SK-N-MC (cell line): Measurements from ENCODE around the gene TECPR1.

Experiments
- DNase-seq: peaks from one replicate; pipeline ENCODE4 v3.0.0-alpha.2; 2011; ENCODE audit warnings: low read depth, low spot score
- H3K27ac ChIP-seq: fragments of 200-600 bp; sonication (generic); 2 replicates; pipeline ENCODE4 v1.5.1; 2016; ENCODE audit warnings: mixed run types
- H3K36me3 ChIP-seq: fragments of 200-600 bp; sonication (generic); 2 replicates; pipeline ENCODE4 v1.6.1; 2017; ENCODE audit warnings: antibody characterized with exemption, low read length, mixed read lengths; ENCODE audit not compliant: insufficient read depth
- H3K4me3 ChIP-seq: fragments of 200-600 bp; sonication (generic); 2 replicates; pipeline ENCODE4 v1.5.1; 2016
- H3K9ac ChIP-seq: fragments of 200-600 bp; sonication (generic); 2 replicates; pipeline ENCODE4 v1.8.0; 2017; ENCODE audit warnings: mixed run types, mixed read lengths; ENCODE audit not compliant: insufficient read length
- H3K9me3 ChIP-seq: fragments of 200-600 bp; sonication (generic); 2 replicates; pipeline ENCODE4 v1.6.1; 2017; ENCODE audit warnings: low read depth, mild to moderate bottlenecking, antibody characterized with exemption, low read length, moderate library complexity, mixed read lengths
- EZH2 ChIP-seq: fragments of 200-600 bp; sonication (generic); IDR thresholded peaks from one replicate; pipeline ENCODE4 v1.6.1; 2017; ENCODE audit warnings: antibody characterized with exemption
- FOXP2 ChIP-seq: optimal IDR thresholded peaks from 2 replicates; pipeline ENCODE3; 2011; ENCODE audit warnings: mild to moderate bottlenecking, moderate library complexity; ENCODE audit not compliant: insufficient read depth; ENCODE audit errors: extremely low read length, control extremely low read depth
- POLR2AphosphoS5 ChIP-seq: IDR thresholded peaks from 2 replicates; pipeline ENCODE4 v1.6.1; 2012; ENCODE audit warnings: mild to moderate bottlenecking, low read depth, low read length, borderline replicate concordance

Gene TECPR1

DNA sequence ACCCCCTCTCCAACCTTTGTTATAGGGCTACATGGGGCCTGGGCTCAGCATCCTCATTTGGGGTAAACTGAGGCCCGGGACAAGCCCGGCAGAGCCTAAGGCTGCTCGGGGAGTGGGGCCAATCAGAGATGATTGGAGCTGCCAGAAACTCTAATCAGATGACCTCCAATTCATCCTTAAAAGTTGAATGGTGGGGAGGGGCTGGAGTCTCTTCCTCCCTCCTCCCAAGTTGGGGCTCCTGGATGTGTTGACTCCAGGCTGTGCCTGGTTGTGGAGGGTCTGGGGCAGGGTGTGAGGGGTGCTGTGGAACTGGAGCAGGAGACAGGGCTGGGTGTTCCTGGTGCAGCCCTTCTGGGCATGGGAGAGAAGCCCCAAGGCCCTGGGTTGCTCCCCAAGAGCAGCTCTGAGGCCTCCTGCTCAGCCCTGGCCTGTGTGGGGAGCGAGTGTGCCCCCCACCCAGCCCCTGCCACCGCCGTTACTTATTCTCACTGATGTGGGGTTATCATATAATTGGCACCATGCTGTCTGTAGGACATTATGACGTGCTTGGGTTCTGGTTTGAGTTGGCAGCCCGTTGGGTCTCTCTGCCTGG, 38.6 kb downstream of the TECPR1 start:
- H3K9me3 ChIP-seq: no peaks in the 10 kb centered on the region
- no peak overlapping the region for H3K27ac ChIP-seq
- no peaks in the 10 kb centered on the region for H3K36me3 ChIP-seq
- H3K9ac ChIP-seq: no peak overlapping the region
- H3K4me3 ChIP-seq: no peak overlapping the region
- no peak for DNase-seq
- TF ChIP-seq EZH2 (no peak), FOXP2 (no peak), POLR2AphosphoS5 (no peak)

DNA sequence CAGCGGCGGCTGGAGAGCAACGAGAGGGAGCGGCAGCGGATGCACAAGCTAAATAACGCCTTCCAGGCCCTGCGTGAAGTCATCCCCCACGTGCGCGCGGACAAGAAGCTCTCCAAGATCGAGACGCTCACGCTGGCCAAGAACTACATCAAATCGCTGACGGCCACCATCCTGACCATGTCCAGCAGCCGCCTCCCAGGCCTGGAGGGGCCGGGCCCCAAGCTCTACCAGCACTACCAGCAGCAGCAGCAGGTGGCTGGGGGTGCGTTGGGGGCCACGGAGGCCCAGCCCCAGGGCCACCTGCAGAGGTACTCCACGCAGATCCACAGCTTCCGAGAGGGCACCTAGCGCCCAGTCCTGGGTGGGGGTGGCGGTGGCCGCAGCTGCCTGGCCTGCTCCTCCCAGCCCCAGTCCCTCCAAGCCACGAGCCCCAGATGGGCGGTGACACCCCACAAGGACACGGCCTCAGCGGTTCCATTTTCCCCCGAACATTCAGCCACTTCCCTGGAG, 39.4 kb downstream of the TECPR1 start:
- TF ChIP-seq FOXP2 (no peak), EZH2 (no peak), POLR2AphosphoS5 (no peak)
- no peak overlapping the region for H3K9ac ChIP-seq
- H3K4me3 ChIP-seq: no peak overlapping the region
- no peak overlapping the region for H3K27ac ChIP-seq
- no peaks in the 10 kb centered on the region for H3K9me3 ChIP-seq
- no peak for DNase-seq
- no peaks in the 10 kb centered on the region for H3K36me3 ChIP-seq

DNA sequence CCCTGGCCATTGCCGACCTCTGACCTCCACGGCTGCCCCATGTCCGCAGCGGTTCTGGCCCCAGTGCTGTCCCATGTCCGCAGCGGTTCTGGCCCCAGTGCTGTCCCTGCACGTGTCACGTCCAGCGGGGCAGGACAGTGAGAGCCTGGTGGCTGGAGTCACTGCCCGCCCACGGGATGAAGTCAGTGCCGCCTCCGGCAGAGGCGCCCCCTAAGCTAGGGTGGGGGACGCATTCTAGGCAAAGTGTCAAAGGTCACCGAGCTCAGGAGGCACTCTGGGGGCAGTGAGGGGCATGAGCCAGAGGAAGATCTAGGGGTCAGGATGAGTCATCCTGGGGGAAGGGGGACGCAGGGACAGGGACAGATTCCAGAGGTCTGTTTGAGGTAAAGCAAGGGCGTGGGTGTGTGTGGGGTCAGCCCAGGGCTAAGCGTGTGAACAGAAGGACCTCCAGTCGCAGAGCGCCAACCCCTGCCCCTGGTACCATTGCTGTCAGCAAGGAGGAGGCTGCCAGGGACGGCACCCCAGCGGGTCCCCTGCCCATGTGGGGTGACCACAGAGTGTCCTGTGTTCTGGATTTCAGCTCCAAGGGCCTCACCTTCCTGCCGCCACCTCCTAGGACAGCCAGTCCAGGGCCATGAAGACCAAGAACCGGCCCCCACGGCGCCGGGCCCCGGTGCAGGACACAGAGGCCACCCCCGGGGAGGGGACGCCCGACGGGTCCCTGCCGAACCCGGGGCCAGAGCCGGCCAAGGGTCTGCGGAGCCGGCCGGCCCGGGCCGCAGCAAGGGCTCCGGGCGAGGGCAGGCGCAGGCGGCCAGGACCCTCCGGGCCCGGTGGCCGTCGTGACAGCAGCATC, 40.1 kb downstream of the TECPR1 start:
- Histone ChIP-seq H3K36me3 (peaks cover under 1% of the 10 kb centered on the region; the same call in 1 of the 2 replicates), H3K9me3 (no peaks in the 10 kb centered on the region), H3K9ac (no peak overlapping the region), H3K4me3 (no peak overlapping the region), H3K27ac (no peak overlapping the region)
- TF ChIP-seq EZH2 (no peak), FOXP2 (no peak), POLR2AphosphoS5 (no peak)
- DNase-seq: no peak

DNA sequence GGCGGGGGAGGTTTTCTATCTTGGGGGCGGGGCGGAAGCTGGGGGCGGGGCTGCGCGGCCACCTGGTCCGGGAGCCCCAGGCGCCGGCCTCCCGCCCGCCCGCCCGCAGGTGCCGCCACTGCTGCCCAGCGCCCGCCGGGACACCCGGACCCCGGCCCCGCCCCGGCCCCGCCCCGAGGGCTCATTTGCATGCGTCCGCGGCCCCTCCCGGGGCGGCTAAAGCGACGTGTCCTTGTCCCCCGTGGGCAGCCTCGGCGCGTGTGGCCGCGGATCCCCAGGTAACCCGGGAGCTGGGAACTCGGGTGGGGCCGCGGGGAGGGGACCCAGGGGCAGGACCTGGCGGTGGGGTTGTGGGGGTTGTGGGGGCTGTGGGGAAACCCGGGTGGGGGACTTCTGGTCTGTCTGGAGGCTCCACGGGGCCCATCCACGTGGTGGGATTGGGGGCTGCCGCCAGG, 40.8 kb downstream of the TECPR1 start, which contains the start of gene BHLHA15:
Gene BHLHA15, plus strand, starts transcription at position 219 of the 455 bp plus-strand sequence. CDS start 871 bp downstream, outside the sequence.
- no peak for DNase-seq
- Histone ChIP-seq H3K4me3 (no peak within 1 kb of the TSS), H3K9ac (no peak within 1 kb of the TSS), H3K27ac (no peak within 1 kb of the TSS), H3K9me3 (no peaks in the 10 kb centered on the region), H3K36me3 (peaks cover 5% of the 10 kb centered on the region; the same call in 1 of the 2 replicates)
- TF ChIP-seq EZH2 (no peak), POLR2AphosphoS5 (no peak), FOXP2 (no peak)

DNA sequence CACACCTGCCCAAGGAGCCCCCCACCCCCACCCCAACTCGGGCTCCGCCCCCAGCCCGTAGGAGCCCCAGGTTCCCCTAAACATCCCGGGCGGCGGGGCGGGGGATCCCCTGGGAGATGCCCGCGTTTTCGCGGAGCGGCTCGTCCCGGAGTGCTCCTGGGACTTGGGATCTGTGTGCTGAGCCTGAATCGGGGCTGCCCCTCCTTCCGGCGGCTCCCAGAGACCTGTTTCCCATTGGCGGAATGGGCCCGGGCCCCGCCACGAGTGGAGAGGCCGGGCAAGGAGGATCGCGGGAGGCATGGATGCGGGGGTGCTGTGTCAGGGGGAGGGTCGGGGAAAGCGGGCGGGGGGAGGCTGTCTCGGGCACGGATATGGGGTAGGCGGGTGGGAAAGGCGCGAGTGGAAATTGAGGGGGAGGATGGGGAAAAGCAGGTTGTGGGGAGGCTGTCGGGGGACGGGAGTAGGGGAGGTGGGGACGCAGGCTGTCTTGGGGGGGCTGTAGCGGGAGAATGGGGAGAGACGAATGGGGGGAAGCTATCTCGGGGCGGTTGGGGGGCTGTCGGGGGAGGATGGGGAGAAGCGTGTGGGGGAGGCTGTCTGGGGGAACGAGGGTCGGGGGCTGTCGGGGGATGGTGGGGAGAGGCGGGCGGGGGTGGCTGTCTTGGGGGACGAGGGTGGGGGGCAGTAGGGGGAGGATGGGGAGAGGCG, 41.4 kb downstream of the TECPR1 start:
- H3K27ac ChIP-seq: no peak overlapping the region
- H3K36me3 ChIP-seq: peaks cover 5% of the 10 kb centered on the region; the same call in 1 of the 2 replicates
- no peak overlapping the region for H3K9ac ChIP-seq
- H3K4me3 ChIP-seq: no peak overlapping the region
- no peak for DNase-seq
- no peak for TF ChIP-seq EZH2
- TF ChIP-seq POLR2AphosphoS5: no peak
- TF ChIP-seq FOXP2: no peak
- no peaks in the 10 kb centered on the region for H3K9me3 ChIP-seq

DNA sequence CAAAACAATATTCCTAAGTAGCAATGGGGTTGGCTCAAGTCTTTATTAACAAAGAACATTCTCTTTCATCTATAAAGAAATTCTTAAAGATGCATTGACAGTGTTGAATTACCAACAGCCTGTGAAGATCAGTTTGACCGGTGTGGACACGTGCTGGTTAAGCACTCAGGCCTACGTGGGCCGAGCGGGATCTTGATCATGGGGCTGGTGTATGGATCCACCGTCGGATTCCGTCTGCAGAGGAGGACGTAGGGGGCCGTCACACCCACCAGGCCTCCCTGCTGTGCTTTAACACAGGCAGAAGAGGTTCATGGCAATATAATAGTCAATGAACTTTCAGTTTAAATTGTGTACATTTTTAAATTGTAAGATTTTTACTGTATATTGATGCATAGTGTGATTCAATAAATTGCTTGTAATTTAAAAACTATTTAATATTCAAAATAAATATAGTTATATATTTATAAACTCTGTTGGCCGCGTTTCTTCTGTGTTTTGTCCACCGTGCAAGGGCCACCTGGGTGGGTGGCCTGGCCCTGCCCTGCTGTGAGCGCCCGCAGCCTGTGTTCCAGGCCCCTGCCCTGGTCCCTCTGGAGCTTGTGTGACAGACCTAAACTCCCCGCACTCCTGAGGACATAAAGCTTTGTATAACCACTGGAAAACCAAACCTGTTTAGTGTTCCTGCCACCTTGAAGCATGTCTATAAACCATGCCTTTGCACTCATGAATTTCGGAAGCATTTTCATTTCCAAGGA, 42.7 kb downstream of the TECPR1 start:
- Histone ChIP-seq H3K9me3 (no peaks in the 10 kb centered on the region), H3K27ac (no peak overlapping the region), H3K4me3 (no peak overlapping the region), H3K9ac (no peak overlapping the region), H3K36me3 (peaks cover 9% of the 10 kb centered on the region; the same call in 1 of the 2 replicates)
- no peak for DNase-seq
- no peak for TF ChIP-seq FOXP2
- TF ChIP-seq EZH2: no peak
- no peak for TF ChIP-seq POLR2AphosphoS5

DNA sequence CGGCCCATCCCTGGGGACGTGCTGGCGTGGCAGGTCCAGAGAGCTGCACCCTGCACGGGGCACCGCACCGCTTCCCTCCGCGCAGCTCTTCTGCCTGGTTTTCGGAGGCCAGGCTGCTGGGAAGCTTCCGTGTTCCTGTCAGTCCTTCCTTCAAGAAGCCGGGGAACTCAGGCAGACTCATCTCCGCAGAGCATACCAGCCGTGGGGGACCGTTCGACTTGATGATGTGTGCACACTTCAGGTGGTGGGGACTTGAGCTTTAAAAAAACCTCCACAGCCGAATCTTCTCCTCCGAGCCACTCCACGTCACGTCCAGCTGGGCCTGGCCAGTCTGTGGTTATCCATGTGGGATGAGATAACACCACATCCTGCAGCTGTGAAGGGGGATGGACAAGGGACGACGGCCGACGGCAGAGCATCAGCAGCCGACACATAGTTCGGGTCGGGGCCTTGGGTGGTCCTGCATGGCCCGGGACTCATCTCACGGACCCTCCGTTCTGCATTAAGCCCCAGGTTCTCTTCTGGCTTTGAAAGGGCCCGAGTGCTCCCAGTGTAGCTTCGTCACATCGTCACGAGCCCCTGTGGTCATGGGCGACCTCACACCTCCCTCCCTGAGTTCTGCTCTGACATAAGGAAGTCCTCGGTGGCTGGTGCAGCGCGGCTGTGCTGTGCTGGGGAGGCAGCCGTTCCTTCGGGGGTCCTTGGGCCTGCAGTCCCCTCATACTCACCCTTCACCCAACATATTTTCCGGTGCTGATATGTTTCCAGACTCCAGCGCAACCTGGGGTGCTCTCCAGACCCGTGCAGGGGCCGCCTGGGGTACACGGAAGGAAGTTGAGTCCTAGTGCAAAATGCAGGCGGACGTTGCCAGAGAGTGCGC, 45.3 kb downstream of the TECPR1 start:
- Histone ChIP-seq H3K9me3 (no peaks in the 10 kb centered on the region), H3K27ac (no peak overlapping the region), H3K9ac (no peak overlapping the region), H3K4me3 (no peak overlapping the region), H3K36me3 (peaks cover 9% of the 10 kb centered on the region; the same call in 1 of the 2 replicates)
- no peak for TF ChIP-seq EZH2
- no peak for TF ChIP-seq FOXP2
- TF ChIP-seq POLR2AphosphoS5: no peak
- DNase-seq: no peak
